Activated naive CD4-positive, alpha-beta T cell treated with anti-CD3 and anti-CD28 coated beads, Interleukin-2, amount 50 U/mL, for 24 hours (primary cell): ENCODE data around the gene CCDC60.

Source experiments
- H3K27ac Mint-ChIP-seq: one replicate; pipeline ENCODE4 v1.8.0; 2021; ENCODE audit warnings: mild to moderate bottlenecking, mixed read lengths
- H3K27me3 Mint-ChIP-seq: one replicate; pipeline ENCODE4 v1.8.0; 2021; ENCODE audit warnings: mixed read lengths
- H3K36me3 Mint-ChIP-seq: one replicate; pipeline ENCODE4 v1.8.0; 2021; ENCODE audit warnings: mixed read lengths
- H3K4me1 Mint-ChIP-seq: one replicate; pipeline ENCODE4 v1.8.0; 2021; ENCODE audit warnings: mixed read lengths
- H3K4me3 Mint-ChIP-seq: one replicate; pipeline ENCODE4 v1.8.0; 2021; ENCODE audit warnings: mild to moderate bottlenecking, mixed read lengths
- H3K9me3 Mint-ChIP-seq: one replicate; pipeline ENCODE4 v1.8.0; 2021; ENCODE audit warnings: mixed read lengths

CCDC60 gene

DNA sequence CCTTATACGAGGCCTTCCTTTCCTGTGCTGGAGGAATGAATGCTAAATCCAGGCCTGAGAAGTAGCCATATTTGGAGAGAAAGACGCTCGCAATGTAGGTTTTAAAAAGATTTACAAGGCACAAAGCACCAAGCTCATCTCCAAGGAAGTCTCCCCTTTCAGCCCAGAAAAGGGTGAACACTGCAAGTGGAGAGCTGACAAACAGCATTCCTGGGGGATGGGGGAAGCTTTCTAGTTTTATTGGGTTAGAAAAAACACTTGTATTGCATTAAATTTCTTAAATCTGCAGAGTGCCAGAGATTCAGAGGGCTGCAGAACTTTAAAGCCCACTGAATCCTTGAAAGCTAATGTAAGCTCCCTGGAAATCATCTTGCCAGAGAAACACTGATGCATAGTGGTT is 34.6 kb downstream of the CCDC60 start:
- no peak overlapping the region for H3K4me3 Mint-ChIP-seq
- no peaks in the 10 kb centered on the region for H3K36me3 Mint-ChIP-seq
- H3K27ac Mint-ChIP-seq: no peak overlapping the region
- no peaks in the 10 kb centered on the region for H3K4me1 Mint-ChIP-seq
- H3K27me3 Mint-ChIP-seq: peaks cover 2% of the 10 kb centered on the region
- H3K9me3 Mint-ChIP-seq: no peaks in the 10 kb centered on the region

DNA sequence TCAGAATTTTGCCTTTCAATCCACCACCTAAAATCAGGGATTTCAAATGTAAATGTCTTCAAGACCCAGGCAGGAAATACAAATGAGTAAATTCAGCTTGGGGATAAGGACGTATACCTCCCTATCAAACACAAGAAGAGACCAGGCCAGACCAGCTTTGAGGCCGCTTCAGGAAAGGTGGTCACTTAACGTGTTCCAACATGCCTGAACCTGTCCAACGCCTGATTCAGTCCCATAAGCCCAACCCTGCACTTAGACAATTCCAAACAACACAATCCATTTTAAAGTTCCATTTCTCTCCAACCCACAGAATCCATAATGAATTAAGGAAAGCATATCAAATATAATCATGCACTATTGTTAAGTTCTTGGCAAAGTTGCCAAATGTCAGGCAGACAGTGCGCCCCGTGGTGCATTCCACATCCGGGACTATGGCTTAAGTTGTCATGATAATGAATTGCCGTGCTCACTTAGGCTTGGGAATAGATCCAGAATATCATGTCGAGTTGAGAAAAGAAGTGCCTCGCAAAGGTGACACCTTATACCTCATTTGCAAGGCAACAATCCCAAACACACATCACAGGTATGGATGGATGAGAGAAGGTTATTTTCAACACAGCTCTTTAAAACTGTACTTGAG is 35.5 kb downstream of the CCDC60 start:
- Mint-ChIP-seq H3K27ac (no peak overlapping the region), H3K27me3 (peaks cover 2% of the 10 kb centered on the region), H3K36me3 (no peaks in the 10 kb centered on the region), H3K4me3 (no peak overlapping the region), H3K9me3 (no peaks in the 10 kb centered on the region), H3K4me1 (no peaks in the 10 kb centered on the region)

DNA sequence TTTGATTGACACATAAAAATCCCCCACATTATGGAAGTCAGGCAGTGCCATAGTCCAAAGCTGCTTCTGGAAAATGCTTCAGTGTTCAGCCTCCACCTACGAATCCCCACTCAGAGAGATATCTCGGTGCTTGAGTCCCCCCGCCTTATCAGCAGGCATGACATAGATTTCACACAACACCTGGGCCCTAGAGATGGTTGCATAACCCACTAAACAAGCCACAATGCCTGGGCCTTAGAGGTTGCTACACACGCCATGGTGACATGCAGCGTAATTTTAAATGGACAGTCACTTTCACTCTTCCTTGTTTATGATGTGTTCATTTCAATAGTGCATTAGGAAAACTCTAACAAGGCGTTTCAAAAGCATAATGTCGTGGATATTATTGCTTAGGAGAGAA is 38.0 kb downstream of the CCDC60 start:
- H3K4me1 Mint-ChIP-seq: no peaks in the 10 kb centered on the region
- H3K27ac Mint-ChIP-seq: no peak overlapping the region
- no peak overlapping the region for H3K4me3 Mint-ChIP-seq
- H3K27me3 Mint-ChIP-seq: peaks cover 6% of the 10 kb centered on the region
- H3K36me3 Mint-ChIP-seq: no peaks in the 10 kb centered on the region
- H3K9me3 Mint-ChIP-seq: no peaks in the 10 kb centered on the region

DNA sequence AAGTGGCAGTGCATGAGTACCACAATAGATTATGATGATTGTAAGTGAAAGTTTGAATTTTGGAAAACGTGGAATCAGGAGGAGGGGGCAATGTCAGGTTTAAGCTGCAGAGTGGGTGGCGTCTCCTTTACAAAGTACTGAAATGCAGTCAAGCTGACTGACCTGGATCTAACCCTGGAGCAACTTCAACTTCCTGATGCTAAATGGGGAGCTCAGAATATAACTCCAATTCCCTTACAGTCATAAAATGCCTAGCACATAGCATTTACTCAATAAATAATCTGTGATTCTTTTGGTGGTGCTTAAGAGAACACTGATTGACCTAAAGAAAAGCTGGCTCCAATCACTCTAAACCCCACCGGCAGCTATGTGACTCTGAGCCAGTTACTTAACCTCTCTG is 38.5 kb downstream of the CCDC60 start:
- H3K4me3 Mint-ChIP-seq: no peak overlapping the region
- H3K9me3 Mint-ChIP-seq: no peaks in the 10 kb centered on the region
- no peaks in the 10 kb centered on the region for H3K36me3 Mint-ChIP-seq
- no peak overlapping the region for H3K27ac Mint-ChIP-seq
- H3K27me3 Mint-ChIP-seq: peaks cover 6% of the 10 kb centered on the region
- no peaks in the 10 kb centered on the region for H3K4me1 Mint-ChIP-seq

DNA sequence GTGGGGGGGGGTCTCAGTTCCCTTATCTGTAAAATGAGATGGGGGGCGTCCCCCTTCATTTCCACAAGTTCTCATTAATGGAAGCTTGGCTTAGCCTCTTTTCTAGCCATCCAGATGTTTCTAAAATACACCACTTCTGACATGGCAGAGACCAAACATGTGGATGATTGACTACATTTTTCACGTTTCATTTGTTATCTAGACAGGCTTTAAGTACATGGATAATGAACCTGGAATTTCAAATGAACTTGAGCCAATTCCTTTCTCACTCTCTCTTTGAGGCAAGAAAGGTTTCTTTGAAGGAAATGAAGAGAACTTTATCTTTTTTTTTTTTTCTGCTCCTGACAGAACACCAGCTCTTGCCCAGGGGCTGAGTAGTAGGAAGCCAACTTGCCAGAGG is 39.1 kb downstream of the CCDC60 start:
- Mint-ChIP-seq H3K4me1 (no peaks in the 10 kb centered on the region), H3K27me3 (peaks cover 6% of the 10 kb centered on the region), H3K27ac (no peak overlapping the region), H3K36me3 (no peaks in the 10 kb centered on the region), H3K4me3 (no peak overlapping the region), H3K9me3 (no peaks in the 10 kb centered on the region)

DNA sequence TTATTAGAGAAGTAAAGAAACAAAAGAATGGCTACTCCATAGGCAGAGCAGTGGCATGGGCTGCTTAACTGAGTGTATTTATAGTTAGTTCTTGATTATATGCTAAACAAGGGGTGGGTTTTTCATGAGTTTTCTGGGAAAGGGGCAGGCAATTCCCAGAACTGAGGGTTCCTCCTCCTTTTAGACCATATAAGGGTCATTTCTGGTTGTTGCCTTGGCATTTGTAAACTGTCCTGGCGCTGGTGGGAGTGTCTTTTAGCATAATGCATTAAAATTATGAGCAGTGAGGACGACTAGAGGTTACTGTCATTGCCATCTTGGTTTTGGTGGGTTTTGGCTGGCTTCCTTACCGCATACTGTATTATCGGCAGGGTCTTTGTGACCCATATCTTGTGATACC is 40.1 kb downstream of the CCDC60 start:
- Mint-ChIP-seq H3K27ac (no peak overlapping the region), H3K36me3 (no peaks in the 10 kb centered on the region), H3K9me3 (no peaks in the 10 kb centered on the region), H3K4me1 (no peaks in the 10 kb centered on the region), H3K27me3 (peaks cover 6% of the 10 kb centered on the region), H3K4me3 (no peak overlapping the region)

DNA sequence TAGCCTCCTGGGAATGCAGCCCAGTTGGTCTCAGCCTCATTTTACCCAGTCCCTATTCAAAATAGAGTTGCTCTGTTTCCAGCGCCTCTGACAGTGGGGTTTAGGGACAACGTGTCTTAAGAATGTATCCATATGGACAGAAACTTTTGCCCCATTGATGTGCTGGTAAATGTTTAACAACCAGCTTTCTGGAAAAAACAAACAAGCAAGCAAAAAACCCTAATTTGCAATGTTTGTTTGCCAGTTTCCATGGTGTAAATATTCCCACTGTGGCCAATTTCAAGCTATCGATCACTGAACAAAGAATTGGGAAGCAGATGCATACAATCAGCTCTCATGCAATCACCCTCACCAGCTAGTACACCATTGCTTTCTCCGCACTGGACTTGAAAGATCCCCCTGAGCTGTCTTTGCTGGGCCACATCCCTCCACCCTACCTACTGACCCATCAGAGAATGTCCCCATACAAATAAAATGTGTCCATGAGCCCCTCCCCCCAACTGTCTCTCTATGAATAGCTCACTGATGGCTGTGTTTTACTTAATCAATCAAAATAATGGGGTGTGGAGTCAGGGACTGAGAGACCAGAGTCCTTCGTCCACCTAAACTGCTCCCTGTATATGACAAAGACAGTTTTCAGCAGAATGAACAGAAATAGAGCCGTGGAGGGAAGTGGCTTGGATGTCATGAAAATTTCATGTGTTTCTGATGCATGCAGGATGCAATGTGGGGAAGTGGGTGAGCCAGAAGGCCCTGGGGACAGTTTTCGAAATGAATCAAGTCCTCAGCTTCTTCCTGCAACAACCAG is 40.8 kb downstream of the CCDC60 start:
- no peak overlapping the region for H3K4me3 Mint-ChIP-seq

DNA sequence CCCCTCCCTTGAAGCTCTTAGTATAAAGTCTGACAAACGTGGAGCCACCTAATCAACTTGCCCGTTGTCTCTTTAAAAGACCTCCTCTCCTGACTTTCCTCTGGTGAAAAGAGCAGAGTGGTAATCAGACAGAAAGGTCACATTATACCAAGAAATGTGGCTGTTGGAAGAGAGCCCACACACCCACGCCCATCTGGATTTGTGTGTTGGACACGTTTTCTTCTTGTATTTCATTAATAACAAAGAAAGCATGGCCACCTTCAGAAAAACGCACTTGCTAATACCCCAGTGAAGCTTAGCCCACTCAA is 41.3 kb downstream of the CCDC60 start:
- Mint-ChIP-seq H3K4me3 (no peak overlapping the region), H3K27me3 (peaks cover 6% of the 10 kb centered on the region), H3K27ac (no peak overlapping the region), H3K36me3 (no peaks in the 10 kb centered on the region), H3K9me3 (no peaks in the 10 kb centered on the region), H3K4me1 (no peaks in the 10 kb centered on the region)

More for the DNA sequence above, 40.8 kb downstream of the CCDC60 start:
- no peak overlapping the region for H3K27ac Mint-ChIP-seq
- H3K27me3 Mint-ChIP-seq: peaks cover 6% of the 10 kb centered on the region
- H3K36me3 Mint-ChIP-seq: no peaks in the 10 kb centered on the region
- no peaks in the 10 kb centered on the region for H3K9me3 Mint-ChIP-seq
- H3K4me1 Mint-ChIP-seq: no peaks in the 10 kb centered on the region

DNA sequence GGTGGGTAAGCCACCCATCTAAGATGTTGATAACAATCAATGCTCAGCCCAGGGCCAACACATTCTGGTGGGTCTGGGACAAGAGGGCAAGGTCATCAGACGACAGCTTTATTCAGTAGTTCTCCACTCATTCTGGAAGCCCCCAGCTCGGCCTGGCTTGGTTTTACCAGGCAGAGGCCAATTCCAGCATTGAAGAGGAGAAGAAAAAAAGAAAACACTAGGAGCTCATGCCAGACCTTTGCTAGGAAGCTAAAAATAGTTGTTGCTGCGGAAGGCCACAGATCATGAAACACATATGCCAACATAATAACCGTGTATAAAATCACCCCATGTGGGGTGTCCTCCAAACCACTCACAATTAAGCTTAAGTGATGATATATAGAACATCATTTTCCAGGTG is 44.4 kb downstream of the CCDC60 start:
- Mint-ChIP-seq H3K4me1 (no peaks in the 10 kb centered on the region), H3K9me3 (no peaks in the 10 kb centered on the region), H3K27me3 (peaks cover 4% of the 10 kb centered on the region), H3K4me3 (no peak overlapping the region), H3K27ac (no peak overlapping the region), H3K36me3 (no peaks in the 10 kb centered on the region)

DNA sequence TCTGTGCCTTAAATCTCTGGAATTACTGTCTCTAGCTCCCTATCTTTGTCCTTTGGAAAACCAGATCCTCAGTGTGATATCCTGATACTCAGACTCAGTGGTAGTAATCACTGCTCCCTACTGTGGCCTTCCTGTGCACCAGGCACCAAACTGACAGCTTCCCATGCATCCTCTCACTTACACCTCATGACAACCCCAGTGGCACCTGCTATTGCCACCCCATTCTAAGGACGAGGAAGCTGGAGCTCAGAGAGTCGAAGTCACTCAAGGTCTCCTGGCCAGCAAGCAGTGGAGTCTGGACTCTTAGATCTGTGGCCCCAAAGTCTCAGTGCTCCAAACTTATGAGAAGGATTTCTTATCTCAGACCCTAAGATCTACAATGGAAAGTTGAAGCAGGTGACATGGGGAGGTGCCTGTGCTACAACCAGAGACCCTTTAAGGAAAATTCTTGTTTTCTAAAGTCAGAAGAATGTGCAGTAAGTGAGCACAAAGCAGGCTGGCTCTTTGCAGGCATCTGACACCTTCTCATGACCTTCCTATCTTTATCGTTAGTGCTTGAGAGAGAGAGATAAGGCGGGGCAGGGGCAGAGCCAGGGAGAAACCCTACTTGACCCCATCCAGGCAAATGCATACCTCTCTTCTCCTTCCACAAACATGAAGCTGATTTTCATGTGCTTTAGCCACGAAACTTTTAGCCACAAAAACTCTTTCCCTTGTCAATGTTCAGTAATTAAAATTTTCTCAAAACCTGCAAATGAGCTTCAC is 47.1 kb downstream of the CCDC60 start:
- Mint-ChIP-seq H3K27me3 (peaks cover 3% of the 10 kb centered on the region), H3K4me1 (no peaks in the 10 kb centered on the region), H3K36me3 (no peaks in the 10 kb centered on the region), H3K27ac (no peak overlapping the region), H3K9me3 (no peaks in the 10 kb centered on the region), H3K4me3 (no peak overlapping the region)

DNA sequence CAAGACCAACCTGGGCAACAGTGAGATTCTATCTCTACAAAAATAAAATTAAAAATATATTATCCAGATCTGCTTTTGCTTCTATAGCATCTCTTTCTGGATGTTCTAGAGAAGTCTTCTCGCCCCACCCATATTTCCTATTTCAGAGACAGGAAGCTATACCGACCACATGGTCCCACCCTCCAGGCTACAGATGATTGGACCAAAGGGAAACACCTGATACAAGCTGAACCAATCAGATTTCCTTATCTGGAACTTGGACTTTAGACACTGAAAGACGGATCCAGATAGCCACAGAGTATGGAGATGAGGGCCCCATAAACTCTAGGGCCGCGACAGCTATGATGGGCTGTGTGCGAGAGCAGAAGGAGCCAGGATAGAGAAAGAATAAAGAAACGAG is 48.7 kb downstream of the CCDC60 start:
- Mint-ChIP-seq H3K27ac (no peak overlapping the region), H3K4me3 (no peak overlapping the region), H3K36me3 (no peaks in the 10 kb centered on the region), H3K9me3 (no peaks in the 10 kb centered on the region), H3K4me1 (no peaks in the 10 kb centered on the region), H3K27me3 (peaks cover 3% of the 10 kb centered on the region)

DNA sequence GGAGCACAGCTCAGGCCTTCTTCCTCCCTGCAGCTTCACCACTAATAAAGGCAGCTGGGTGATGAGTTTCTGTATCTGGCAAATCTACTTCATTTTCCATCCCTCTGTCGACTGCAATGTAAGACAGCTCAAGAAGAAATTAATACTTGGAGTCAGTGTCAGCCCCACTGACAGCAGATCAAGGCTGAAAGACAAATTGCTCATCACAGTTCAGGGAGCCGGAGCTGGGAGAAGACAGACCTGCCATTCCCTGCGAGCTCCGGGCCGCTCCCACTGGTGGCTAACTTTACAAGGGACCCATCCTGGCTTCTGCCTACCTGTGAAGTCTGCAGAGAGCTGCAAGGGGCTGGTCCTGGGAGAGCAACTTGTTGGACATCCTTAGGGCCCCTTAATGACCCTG is 49.8 kb downstream of the CCDC60 start:
- Mint-ChIP-seq H3K27ac (no peak overlapping the region), H3K9me3 (no peaks in the 10 kb centered on the region), H3K36me3 (no peaks in the 10 kb centered on the region), H3K27me3 (peaks cover 7% of the 10 kb centered on the region), H3K4me1 (no peaks in the 10 kb centered on the region), H3K4me3 (no peak overlapping the region)

DNA sequence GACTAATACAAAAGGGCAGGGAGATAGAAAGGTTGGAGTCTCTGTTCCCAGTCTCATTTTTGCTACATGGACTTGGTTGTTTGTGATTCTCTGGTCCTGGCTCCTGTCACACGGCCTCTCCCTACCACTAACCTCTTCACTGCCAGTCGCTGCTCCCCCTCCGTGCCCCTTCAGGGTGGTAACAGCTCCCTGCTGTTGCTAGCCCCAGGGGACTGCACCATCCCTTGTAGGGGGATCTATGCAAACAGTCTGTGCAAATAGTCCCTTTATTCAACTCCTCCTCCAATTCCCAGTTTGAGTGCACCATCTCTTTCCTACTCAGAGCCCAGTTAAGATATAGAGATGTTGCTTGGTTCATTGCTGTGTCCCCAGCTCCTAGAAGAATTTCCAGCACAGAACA is 51.1 kb downstream of the CCDC60 start:
- Mint-ChIP-seq H3K4me1 (no peaks in the 10 kb centered on the region), H3K27me3 (peaks cover 7% of the 10 kb centered on the region), H3K4me3 (no peak overlapping the region), H3K9me3 (no peaks in the 10 kb centered on the region), H3K36me3 (no peaks in the 10 kb centered on the region), H3K27ac (no peak overlapping the region)

DNA sequence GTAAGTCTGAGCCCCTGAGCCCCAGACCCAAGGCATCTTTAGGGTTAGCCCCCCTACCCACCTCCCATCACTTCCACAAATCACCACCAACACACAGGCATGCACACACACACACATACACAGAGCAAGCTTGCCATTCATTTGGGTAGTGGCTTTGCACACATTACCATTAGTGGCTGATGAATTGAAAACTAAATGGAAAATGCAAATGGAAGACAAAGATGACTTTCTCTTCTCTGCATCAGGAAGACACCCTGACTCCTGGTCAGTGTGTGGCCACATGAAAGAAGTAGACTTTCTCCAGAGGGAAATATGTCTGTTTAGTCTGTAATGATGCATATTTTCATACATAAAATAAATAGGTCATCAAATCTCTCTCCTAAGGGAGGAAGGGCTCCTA is 55.2 kb downstream of the CCDC60 start:
- Mint-ChIP-seq H3K27me3 (peaks cover 9% of the 10 kb centered on the region), H3K4me1 (no peaks in the 10 kb centered on the region), H3K4me3 (no peak overlapping the region), H3K9me3 (no peaks in the 10 kb centered on the region), H3K36me3 (no peaks in the 10 kb centered on the region), H3K27ac (no peak overlapping the region)

DNA sequence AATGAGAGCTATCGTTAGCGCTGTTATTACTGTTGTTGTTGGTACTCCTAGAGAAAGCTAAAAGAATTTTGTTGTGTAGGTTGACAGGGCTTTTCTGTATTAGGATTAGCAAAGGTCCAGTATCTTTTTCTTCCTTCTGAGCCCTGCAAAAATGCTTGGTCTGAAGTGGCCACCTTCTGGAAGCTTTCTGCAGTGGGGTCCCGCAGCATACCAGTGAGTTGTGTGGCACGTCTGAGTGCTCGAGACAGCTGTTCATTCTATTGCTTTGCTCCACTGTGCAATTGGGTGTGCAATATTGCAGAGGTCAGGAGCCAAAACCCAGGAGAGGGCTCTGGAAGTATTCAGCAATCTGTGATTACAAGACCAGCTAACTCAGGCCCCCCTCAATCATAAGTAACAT is 57.1 kb downstream of the CCDC60 start:
- Mint-ChIP-seq H3K4me1 (no peaks in the 10 kb centered on the region), H3K36me3 (no peaks in the 10 kb centered on the region), H3K27me3 (peaks cover 10% of the 10 kb centered on the region), H3K27ac (no peak overlapping the region), H3K9me3 (no peaks in the 10 kb centered on the region), H3K4me3 (no peak overlapping the region)

DNA sequence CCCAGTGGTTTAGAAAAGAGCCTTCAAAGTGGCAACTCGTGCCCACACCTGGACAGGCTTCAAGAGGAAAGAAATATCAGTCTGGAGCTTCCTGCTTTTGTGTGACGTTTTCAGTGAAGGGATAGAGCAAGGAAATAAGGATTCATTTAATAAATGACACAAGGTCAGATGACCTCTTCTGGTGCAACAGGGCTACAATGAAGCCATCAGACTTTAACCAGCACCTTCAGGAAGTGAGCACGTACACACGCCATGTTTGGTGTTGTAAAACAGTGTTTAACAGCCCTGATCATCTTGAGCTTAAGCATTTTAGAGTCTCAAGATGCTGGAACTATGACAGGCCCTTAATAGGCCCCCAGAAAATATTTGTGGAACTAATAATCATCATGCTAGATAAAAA is 59.1 kb downstream of the CCDC60 start:
- no peaks in the 10 kb centered on the region for H3K9me3 Mint-ChIP-seq
- no peak overlapping the region for H3K4me3 Mint-ChIP-seq
- peaks cover 9% of the 10 kb centered on the region for H3K27me3 Mint-ChIP-seq
- no peaks in the 10 kb centered on the region for H3K36me3 Mint-ChIP-seq
- no peaks in the 10 kb centered on the region for H3K4me1 Mint-ChIP-seq
- no peak overlapping the region for H3K27ac Mint-ChIP-seq
